NCI-H446 (cell line): Measurements from ENCODE around the gene IL18R1.
A peak's percentile ranks its signal among the peaks of the same experiment; 100 is the strongest.

Experiments used
- DNase-seq, 2 experiments: peaks; one replicate each; lab custom pipeline; 2025; lab: John Stamatoyannopoulos, UW

The IL18R1 gene

GRCh38 chr2:102434655-102435381 lies 79.2 kb downstream of the IL18R1 start:
- no peak for DNase-seq

GRCh38 chr2:102435741-102436140 lies 80.1 kb downstream of the IL18R1 start:
- DNase-seq = no peak

GRCh38 chr2:102436323-102436722 lies 80.7 kb downstream of the IL18R1 start:
- no peak for DNase-seq

- DNase-seq = no peak
Observed at GRCh38 chr2:102437122-102437521, 81.5 kb downstream of the IL18R1 start.

- DNase-seq = no peak
Observed at GRCh38 chr2:102438111-102438510, 82.5 kb downstream of the IL18R1 start.

GRCh38 chr2:102438578-102438977 lies 83.0 kb downstream of the IL18R1 start:
- DNase-seq = no peak

- DNase-seq = no peak
Observed at GRCh38 chr2:102439065-102439695, 83.6 kb downstream of the IL18R1 start.

- peak in 1 of 2 experiments; percentile 4 for DNase-seq
Observed at GRCh38 chr2:102442967-102443828, 87.6 kb downstream of the IL18R1 start.

- DNase-seq = no peak
Observed at GRCh38 chr2:102444233-102444632, 88.6 kb downstream of the IL18R1 start.

- DNase-seq = no peak
Observed at GRCh38 chr2:102446936-102447335, 91.3 kb downstream of the IL18R1 start.
